Stimulated activated CD8-positive, alpha-beta memory T cell treated with anti-CD3 and anti-CD28 coated beads, Interleukin-7, amount 100 ng/mL, for 24 hours (primary cell): ENCODE data around the gene TRIM8.

Source experiments
- DNase-seq: peaks from one replicate; pipeline ENCODE4 v3.0.0-alpha.2; 2020; ENCODE audit warnings: low read depth

Gene TRIM8, protein sequence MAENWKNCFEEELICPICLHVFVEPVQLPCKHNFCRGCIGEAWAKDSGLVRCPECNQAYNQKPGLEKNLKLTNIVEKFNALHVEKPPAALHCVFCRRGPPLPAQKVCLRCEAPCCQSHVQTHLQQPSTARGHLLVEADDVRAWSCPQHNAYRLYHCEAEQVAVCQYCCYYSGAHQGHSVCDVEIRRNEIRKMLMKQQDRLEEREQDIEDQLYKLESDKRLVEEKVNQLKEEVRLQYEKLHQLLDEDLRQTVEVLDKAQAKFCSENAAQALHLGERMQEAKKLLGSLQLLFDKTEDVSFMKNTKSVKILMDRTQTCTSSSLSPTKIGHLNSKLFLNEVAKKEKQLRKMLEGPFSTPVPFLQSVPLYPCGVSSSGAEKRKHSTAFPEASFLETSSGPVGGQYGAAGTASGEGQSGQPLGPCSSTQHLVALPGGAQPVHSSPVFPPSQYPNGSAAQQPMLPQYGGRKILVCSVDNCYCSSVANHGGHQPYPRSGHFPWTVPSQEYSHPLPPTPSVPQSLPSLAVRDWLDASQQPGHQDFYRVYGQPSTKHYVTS

DNA sequence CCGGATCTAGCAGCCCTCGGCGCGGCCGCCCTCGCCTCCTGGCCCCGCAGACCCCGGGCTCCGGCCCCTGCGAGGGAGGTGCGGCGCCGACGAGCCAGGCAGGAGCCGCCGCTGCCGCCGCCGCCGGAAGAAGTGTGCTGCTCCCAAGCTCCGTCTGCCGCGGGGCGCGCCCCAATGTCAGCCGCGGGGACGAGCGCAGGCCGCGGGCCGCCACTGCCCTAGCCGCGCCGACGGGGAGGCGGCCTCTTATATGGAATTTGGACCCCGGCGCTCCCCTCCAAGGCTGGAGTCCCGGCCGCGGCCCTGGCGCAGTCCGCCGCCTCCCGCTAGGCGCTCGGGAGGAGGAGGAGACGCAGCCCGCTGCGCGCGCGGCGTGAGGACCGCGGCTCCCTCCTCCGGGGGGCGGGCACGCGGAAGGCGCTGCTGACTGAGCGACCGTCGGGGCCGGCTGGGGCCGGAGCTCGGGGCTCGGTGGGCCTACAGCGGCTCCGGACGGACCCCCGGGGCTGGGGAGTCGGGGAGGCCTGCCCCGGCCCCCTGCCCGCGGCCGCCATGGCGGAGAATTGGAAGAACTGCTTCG, at the start of gene TRIM8:
TRIM8 (plus strand) TSS at position 414 of the 580 bp plus-strand sequence; CDS start at position 553, 139 bp downstream.
- DNase-seq: peak; percentile 31

DNA sequence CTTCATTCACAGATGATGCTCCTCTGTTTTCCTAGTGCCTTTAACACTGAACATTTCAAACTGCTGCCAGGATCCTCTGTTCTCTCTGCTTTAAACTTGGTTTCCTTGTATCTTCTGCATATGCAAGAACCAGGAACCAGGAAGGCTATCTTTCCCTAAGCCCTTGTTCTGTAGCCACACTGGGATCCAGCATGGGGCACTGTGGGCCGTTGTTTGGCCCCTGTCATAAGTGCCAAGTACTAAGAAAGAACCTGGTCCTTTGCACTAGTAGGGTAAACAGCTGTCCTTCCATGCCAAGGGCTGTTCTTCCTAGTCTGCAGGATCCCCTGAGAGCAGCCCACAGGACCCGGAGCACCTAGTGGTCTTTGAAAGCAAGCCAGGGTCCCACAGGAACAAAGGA, 49.0 kb upstream of the TRIM8 start:
- DNase-seq: no peak

DNA sequence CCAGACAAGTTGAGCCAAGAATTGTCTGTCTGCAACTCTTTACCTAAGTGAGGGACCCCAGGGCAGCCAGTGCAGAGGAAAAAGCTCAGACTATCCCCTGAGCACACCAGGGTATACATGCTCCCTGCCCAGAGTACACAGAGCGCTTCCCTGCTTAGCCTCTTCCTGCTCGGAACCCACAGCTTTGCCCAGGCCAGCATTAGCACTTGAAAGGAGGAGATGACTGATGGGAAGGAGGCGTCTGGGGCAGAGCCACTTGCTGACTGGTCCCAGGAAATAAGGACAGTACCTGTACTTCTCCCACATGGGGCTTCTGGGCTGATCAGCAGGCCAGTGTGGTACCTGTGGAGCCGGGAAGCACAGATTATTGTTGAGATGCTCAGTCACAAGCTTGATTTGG, 48.4 kb upstream of the TRIM8 start:
- DNase-seq: no peak

DNA sequence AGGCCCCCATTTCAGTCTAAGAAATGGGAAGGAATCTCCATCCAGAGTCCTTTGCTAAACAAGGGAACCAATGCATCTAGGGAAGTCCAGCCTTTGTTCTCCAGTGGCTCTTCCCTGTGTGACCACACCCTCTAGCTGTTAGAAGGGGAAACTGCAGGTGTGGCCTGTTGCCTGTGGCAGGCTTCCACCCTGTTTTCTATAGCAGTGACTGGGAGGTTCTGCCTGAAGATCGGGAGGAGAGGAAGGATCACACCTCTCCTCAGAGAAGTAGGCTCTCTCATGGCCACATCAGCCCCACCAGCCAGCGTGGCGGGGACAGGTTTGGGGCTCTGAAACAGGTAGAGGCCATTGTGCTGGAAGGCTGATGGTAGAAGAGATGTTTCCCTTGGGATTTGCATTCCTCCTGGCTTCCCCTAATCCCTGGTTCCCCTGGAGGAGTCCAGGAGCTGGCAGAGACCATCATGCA, 47.7 kb upstream of the TRIM8 start:
- DNase-seq: no peak

DNA sequence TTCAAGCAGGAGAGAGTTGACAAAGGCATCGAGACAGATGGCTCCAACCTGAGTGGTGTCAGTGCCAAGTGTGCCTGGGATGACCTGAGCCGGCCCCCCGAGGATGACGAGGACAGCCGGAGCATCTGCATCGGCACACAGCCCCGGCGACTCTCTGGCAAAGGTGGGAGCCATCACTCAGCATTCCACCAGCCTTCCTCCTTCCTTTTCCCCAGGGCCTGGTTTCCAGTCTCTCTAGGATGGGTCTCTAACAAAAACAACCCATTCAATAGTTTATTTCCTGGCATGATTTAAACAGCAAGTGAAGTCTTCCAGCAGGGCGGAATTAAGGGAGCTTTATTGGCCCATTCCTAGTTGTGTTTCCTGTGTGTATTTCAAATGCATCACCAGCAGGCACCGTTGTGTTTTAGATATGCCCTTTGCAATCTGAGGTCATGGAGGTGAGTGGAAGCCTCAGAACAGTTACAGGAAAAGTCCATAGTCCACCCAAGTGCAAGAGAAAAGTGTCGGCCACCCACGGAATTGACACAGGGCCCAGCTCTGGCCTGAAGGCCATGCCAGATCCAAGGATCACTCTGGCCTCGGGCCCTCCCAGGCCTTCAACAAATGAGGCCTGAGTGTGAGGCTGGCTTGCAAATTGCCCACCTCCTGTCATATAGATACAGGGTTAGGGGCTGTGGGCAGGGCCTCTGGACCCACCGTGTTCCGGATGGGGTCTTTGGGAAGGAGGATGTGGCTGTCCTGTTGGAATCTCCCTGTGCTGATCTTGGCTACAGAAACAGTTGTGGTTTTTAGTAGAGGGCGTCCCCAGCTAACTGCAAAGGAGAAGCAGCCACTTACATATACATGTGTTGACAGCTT, 46.9 kb upstream of the TRIM8 start:
- DNase-seq: no peak

DNA sequence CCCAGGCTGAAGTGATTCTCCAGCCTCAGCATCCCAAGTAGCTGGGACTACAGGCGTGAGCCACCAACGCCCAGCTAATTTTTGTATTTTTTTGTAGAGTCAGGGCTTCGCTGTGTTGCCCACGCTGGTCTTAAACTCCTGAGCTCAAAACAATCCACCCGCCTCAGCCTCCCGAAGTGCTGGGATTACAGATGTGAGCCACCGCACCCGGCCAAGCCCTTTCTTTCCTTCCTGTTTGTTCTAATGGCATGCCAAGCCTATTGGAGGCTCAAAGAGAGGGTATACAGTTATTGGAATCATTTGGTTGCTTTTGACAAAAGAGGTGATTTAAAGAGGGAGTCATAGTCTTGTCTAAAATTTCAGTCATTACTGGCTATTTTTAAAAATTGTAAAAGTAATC, 46.0 kb upstream of the TRIM8 start:
- no peak for DNase-seq

DNA sequence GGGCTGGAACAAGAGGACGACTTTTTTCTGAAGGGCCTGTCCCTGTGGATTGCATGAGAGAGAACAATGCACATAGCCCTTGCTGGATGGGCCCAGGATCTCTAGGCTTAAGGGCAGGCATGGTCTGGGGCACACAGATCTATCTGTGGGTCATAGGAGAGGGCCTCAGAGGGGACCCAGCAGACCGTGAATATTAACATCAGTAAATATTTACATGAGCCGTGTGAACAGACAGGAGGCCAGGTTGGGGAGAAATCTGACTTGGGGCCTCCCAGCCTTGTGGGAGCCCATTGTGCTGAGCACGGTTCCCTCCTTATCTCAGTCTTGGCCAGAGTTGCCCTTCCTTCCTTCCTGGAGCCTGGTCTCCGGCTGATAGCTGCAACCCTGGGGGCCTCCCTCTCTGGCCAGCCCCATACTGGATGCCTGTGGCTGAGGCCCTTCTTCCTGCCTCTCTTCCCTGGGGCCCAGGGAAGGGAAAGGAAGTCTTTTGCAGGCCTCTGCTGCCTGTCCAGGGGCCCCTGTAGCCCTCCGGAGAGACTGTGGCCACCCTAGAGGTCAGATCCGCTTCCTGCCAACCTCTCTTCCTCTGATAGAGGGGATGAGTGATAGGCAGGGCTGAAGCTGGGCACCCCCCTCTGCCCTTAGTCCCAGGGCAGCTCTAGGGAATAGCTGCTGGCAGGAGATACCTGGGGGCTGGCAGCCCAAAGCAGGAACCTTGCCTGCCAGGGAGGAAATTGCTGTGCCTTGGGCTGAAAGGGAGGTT, 44.5 kb upstream of the TRIM8 start:
- no peak for DNase-seq

DNA sequence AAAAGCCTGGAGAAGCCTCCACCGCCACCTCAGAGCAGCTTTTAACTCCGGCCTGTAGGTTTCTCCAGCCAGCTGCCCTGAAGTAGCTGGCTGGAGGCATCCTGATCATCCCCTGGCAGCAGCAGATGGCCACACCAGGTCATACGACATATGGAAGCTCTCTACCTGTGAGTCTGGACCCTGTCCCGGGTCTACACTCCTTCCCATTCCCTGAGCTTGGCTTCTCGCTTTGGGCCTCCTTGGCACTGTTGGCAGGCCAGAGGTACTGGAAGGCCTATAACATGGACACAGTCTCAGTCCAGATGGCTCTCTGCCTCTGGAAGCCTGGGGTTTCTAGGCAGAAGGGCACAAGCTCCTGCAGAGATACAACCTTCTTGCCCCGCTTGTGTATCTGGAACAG, 43.5 kb upstream of the TRIM8 start:
- DNase-seq: no peak

DNA sequence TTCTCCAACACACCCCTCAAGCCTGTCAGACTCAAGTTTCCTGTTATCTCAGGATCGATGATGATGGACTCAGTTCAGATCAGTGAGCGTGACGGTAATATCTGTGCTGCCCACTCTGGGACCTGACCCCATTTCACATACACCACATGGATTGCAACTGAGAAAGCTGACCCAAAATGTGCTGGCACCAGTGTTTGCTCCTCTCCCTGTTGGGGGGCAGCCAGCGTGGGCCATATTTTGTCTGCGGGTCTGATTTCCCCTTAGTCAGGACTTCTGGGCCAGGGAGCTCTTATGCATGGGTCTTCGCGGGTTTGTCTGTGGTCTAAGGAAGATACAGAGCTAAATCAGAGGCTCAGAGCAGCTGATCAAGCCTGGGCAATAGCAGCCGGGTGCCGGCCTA, 42.6 kb upstream of the TRIM8 start:
- DNase-seq: no peak

DNA sequence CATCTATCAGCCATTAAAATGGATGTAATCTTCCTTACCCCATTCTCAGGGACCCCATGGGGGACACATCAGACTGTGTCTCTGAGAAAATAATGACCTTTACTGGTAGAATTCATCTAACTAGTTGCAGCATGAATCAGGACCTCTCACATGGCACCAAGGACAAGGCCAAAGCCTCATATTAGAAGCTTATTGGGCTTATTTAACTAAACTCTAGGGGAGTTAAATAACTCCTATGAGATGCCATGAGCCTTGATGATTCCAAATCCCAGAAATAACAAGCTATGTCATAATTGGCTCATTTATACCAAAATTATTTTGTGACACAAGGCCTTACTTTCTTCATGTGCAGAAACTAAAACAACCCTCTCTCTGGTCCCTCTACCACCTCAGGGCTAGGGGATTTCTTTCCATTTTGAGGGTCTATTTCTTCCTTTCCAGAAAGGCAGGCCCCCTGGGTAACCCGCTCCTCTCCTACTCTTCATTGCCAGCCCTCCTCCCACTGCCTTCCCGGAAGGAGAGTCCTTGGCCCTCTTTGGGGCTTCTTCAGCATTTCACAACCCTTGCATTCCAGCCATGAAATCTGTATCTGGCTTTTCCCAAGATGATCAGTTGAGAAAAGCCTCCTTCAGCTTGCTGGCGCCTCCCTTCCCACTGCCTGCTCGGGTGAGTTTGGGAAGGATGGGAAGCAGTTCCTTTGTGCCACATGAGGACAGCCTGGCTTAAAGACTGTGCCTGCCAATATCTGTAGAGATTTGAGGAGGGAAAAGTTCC, 41.8 kb upstream of the TRIM8 start:
- no peak for DNase-seq

DNA sequence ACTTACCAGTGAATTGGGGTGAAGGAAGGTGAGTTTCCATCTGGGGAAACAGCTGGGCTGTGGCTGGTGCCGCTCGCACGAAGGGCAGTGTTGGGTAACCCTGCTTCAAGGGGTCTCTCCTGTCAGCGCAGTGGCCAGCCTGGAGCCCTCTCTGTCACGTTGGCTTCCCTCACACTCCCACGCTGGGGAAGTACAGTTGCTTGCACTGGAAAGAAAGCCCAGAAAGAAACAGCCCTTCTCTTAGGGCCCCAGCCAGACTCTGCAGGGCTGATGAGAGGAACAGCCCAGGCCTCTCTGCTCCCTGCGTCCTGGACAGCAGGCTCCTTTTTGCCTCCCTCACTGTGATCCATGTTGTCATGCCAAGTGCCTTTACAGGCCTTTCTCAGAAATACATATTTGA, 40.3 kb upstream of the TRIM8 start:
- no peak for DNase-seq

DNA sequence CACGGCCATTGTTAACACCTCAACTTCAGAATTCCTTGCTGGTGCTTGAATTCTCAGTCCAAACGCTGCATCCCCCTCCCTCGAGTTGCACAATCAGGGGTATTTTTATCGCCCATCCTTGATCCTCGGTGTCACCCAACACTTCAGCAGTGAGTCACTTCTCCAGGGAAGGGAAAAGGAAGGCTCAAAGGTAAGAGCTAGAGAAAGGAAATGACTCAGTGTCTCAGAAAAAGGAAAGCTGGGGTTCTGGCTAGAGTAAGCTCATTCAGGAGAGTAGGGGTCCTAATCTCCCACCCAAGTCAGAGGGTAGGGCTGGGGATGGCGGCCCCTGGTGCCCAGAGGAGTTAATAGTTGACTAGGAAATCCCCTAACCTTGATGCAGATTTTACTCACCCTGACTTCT, 39.8 kb upstream of the TRIM8 start:
- no peak for DNase-seq

DNA sequence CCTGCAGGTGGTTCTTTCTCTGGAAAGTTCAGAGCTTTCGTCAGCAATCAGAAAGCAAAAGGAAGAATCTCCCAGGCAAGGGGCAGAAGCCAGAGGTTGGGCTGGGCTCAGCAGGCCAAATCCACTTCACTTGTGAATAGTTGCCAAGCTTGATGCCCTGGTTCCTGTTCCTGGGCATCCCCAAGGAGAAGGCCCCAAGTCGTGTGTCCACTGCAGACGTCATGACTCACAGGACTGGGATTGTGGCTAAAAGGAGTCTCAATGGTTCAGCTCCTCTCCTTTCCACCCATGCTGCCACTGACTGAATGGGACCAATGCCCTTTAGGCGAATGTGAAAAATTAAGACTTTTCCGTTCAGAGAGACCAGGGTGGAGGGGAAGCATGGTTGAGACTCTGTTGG, 38.6 kb upstream of the TRIM8 start:
- DNase-seq: no peak

DNA sequence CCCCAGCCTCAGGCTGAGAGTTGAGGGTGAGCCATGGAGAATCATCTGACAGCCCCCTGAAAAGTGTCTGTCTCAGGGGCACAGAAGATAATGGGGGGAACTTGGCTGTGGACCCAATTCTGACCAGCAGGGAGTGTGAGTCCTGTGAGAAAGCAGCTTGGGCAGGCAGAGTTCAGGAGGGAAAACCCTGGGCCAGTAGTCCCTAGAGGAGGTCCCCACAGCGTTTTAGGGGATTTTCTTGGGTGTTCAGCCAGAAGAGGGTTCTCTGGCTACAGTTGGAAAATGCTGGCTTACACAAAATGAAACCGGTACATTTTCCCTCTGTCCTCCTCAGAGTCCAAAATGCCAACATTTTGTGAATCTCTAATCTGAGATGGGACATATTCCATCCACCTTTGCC, 35.8 kb upstream of the TRIM8 start:
- no peak for DNase-seq

DNA sequence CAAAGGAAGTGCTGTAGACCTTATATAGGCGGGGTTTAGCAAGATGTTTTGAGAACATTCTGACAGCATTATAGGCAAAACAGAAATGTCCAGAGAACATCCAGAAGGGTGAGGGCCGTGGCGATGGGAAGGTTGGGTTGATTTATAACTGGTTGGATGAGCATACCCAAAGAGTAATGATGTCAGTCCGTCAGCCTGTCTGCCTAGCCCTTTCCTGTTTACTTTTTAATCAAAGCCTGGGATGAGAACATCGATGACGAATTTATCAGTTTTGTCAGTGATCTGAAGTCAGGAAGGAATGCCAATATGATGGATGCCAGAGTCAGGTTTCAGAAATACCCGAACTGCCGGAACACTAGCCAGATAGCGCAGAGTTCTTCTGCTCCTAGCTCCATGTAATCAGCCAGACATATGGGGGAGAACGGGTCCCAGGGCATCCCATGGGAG, 33.8 kb upstream of the TRIM8 start:
- no peak for DNase-seq

DNA sequence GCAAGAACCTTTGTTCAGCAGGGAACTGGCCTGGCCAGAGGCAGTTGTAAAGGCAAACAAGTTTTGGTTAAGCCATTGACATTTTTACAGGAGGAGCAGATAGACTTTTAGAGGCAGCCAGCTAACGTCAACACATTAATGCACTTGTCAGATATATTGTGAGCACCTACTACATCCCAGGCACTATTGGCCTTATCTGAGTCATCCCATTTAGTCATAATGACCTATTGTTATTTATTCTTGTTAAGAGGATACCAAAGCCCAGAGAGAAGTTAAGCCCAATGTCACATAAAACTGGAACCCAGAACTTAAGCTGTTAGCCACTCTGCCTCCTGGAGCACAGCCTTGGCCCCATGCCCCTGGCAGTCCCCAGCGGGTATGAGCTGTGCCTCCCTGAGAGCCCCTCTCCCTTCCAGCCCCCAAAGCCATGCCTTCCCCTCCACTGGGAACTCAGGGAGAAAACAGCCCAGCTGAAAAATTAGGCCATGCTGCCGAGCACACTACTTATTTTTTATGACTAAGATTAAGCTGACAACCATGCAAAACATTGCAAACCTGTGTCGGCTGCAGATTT, 32.7 kb upstream of the TRIM8 start:
- no peak for DNase-seq

DNA sequence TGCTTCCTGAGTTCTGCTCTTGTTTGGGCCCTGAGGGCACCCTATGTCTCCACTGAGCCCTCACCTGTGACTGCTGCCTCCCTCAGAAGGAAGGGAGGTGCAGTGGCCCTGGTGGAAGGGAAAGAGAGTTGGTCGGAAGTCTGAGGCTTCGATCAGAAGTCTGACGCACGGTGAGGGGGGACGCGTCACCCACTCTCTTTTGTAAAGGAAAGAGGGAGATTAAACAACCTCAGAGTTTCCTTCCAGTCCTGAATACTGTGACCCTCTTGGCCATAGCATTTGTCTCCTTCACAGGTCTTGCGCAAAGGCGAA, 31.4 kb upstream of the TRIM8 start:
- DNase-seq: no peak

DNA sequence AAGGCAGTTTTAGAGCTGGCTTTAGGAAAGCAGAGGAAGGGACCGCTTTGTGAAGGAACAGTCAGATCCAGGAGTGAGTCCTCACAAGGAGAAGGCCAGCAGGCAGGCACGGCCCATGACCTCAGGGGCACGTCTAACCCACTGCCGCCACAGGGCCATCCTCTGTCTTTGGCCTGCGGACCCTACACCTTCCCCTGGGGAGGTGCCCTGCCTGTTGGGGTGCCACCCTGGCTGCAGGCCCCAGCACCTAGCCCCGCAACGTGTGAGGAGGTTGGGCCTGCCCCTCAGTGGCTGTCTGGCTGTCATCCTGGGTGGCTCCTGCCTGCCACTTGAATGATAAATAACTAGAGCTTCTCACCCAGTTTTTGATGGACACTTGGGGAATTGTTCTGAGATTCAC, 31.0 kb upstream of the TRIM8 start:
- DNase-seq: no peak

DNA sequence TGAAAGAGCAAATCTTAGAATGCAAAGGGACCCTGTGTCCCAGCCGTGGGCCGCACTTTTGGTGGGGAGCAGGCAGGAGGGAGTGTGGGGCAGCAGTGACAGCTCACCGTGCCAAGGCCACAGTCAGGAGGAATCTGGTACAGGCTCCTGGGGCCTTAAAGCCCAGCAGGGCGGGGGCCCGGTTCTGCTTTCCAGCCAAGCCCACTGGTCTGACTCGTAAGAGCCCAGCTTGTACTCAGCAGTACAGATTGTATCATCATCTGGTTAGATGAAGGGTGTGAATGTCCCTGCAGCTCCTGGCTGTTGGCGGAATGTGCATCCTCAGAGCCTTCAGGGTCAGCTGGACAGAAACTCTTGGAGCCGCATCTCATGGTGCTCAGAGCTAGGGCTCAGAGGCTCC, 30.5 kb upstream of the TRIM8 start:
- no peak for DNase-seq

DNA sequence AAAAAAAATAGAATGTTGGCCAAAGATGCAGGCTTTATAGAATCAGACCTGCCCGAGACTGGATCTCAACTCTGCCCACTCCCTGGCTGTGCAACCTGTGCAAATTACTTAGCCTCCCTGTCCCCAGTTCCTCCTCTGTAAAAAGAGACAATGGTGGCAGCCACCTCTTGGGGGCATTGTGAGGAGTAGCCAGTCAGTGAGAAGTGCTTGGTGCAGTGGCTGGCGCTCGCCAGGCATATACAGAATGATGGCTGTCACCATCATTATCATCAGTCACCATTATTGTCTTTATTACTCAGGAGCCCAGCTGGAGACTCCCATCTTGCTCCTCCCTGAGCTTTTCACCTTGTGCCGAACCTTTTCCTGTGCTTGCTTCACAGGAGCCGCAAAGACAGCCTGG, 29.4 kb upstream of the TRIM8 start:
- DNase-seq: no peak

DNA sequence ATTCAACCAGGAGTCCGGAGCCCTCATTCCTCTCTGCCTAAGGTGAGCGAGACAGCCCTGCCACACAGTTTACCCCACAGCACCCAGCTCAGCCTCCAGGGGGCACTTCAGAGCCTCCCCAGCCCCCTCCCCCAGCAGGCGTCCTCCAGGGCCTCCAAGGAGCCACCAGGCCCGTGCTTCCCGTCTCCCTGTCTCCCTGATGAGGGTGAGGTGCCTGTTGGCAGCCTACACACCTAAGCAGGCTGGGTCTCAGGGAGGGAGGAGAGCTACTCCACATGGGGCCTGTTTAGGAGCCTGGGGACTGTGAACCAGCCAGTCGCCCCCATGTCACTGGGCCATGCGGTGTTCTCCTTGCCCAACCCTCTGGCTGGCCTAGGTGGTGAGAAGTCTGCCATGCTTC, 28.9 kb upstream of the TRIM8 start:
- no peak for DNase-seq
